HCT116 (cell line): ENCODE results near the gene LGR6. TPM values are rescaled to one million over a fixed set of nuclear protein-coding genes. Genes with fewer than 3 reads are reported as not detected.
A peak's percentile ranks its signal among the peaks of the same experiment; 100 is the strongest.

ENCODE experiments used
- ATAC-seq: fragments of 200-7000 bp; cut with Tn5 transposase; 2 replicates; pipeline ENCODE4 v1.9.1; 2020; ENCODE audit warnings: mild to moderate bottlenecking, moderate library complexity
- BruUV-seq: library from RNA; stranded (reverse); fragments of 400-500 nt; replicated peaks from 2 replicates; lab custom pipeline; 2021; lab: Mats Ljungman, UMichigan
- CTCF ChIA-PET: fragments of 300-600 bp; sonication (Branson Sonifier 250); formaldehyde crosslinking; loops from one replicate; lab custom pipeline; 2021; ENCODE audit warnings: antibody characterized with exemption; lab: Charles Lee
- POLR2A ChIA-PET: fragments of 300-600, 350-600 bp; sonication (Branson Sonifier 250); formaldehyde crosslinking; loops from one replicate; lab custom pipeline; 2021; ENCODE audit warnings: antibody characterized with exemption; lab: Charles Lee
- RAD21 ChIA-PET, 2 experiments: fragments of 300-600 bp; sonication (Branson Sonifier 250); formaldehyde crosslinking; loops; one replicate each; lab custom pipeline; 2023; ENCODE audit warnings: low total read pairs in 2 of 2; ENCODE audit not compliant: uncharacterized antibody in 2 of 2, unreplicated experiment in 2 of 2, low non-redundant PET in 1 of 2; lab: Charles Lee
- DNase-seq: peaks from one replicate; pipeline ENCODE4 v3.0.0-alpha.2; 2010; ENCODE audit warnings: low read depth, low spot score
- H2AFZ ChIP-seq: fragments of 200-600 bp; shearing (Covaris generic), sonication (generic); 2 replicates; pipeline ENCODE4 v1.6.1; 2017; ENCODE audit warnings: low read depth, mixed run types, mixed read lengths, antibody characterized with exemption, low read length; ENCODE audit not compliant: poor library complexity, severe bottlenecking
- H3K27ac ChIP-seq: 2 replicates; pipeline ENCODE4 v1.5.1; 2012; ENCODE audit warnings: low read depth, low read length
- H3K27me3 ChIP-seq: fragments of 200-600 bp; sonication (generic); 2 replicates; pipeline ENCODE4 v1.6.1; 2016; ENCODE audit warnings: mixed run types, low read length, mixed read lengths; ENCODE audit not compliant: insufficient read depth
- H3K36me3 ChIP-seq, 2 experiments: fragments of 200-500 bp in 1 of 2; fragments of 200-600 bp in 1 of 2; sonication (Bioruptor generic) in 1 of 2; sonication (generic) in 1 of 2; 2 replicates each; pipeline versions ENCODE4 v1.5.1 to v1.6.1; 2014 to 2016; ENCODE audit warnings: low read length in 2 of 2, inconsistent platforms in 1 of 2, mixed read lengths in 1 of 2, mixed run types in 1 of 2; ENCODE audit not compliant: insufficient read depth in 2 of 2, control insufficient read depth in 1 of 2
- H3K4me1 ChIP-seq, 2 experiments: fragments of 200-600 bp in 1 of 2; sonication (generic) in 1 of 2; 2 replicates each; pipeline versions ENCODE4 v1.5.1 to v1.6.1; 2012 to 2017; ENCODE audit warnings: low read length in 2 of 2, inconsistent platforms in 1 of 2, mild to moderate bottlenecking in 1 of 2, mixed read lengths in 1 of 2, mixed run types in 1 of 2, moderate library complexity in 1 of 2; ENCODE audit not compliant: insufficient read depth in 2 of 2, control insufficient read depth in 1 of 2
- H3K4me2 ChIP-seq: fragments of 200-600 bp; sonication (generic); 2 replicates; pipeline ENCODE4 v1.6.1; 2017; ENCODE audit warnings: mixed run types, low read length, mixed read lengths
- H3K4me3 ChIP-seq, 2 experiments: fragments of 200-600 bp in 1 of 2; sonication (generic) in 1 of 2; replicated peaks in 1 of 2; 2 replicates each; pipeline ENCODE4 v1.5.1; 2011 to 2016; ENCODE audit warnings: low read length in 2 of 2, control low read depth in 1 of 2, low read depth in 1 of 2, mild to moderate bottlenecking in 1 of 2, mixed read lengths in 1 of 2, mixed run types in 1 of 2
- H3K79me2 ChIP-seq: fragments of 200-600 bp; sonication (generic); 2 replicates; pipeline ENCODE4 v1.6.1; 2017; ENCODE audit warnings: mild to moderate bottlenecking, mixed run types, low read length, moderate library complexity, mixed read lengths; ENCODE audit not compliant: insufficient read depth
- H3K9ac ChIP-seq: fragments of 200-600 bp; sonication (generic); 2 replicates; pipeline ENCODE4 v1.6.1; 2016; ENCODE audit warnings: low read length, mixed read lengths
- H3K9me2 ChIP-seq: fragments of 200-600 bp; sonication (generic), shearing (Covaris generic); 2 replicates; pipeline ENCODE4 v1.6.1; 2017; ENCODE audit warnings: mixed run types, mild to moderate bottlenecking, moderate library complexity; ENCODE audit not compliant: insufficient read depth
- H3K9me3 ChIP-seq, 2 experiments: fragments of 200-500 bp in 1 of 2; fragments of 200-600 bp in 1 of 2; sonication (Bioruptor generic) in 1 of 2; sonication (generic) in 1 of 2; 2 replicates each; pipeline ENCODE4 v1.6.1; 2014 to 2017; ENCODE audit warnings: low read length in 2 of 2, mixed read lengths in 2 of 2, inconsistent platforms in 1 of 2, low read depth in 1 of 2, mild to moderate bottlenecking in 1 of 2, mixed run types in 1 of 2, moderate library complexity in 1 of 2; ENCODE audit not compliant: control insufficient read depth in 1 of 2, insufficient read depth in 1 of 2
- H4K20me1 ChIP-seq: fragments of 200-600 bp; sonication (generic), shearing (Covaris generic); 2 replicates; pipeline ENCODE4 v1.6.1; 2017; ENCODE audit warnings: mixed run types, mild to moderate bottlenecking, moderate library complexity; ENCODE audit not compliant: insufficient read depth
- CBX3 ChIP-seq: IDR thresholded peaks from 2 replicates; pipeline ENCODE4 v1.6.1; 2012; ENCODE audit warnings: low read depth
- CEBPB ChIP-seq: IDR thresholded peaks from 2 replicates; pipeline ENCODE4 v1.6.1; 2012; ENCODE audit warnings: low read depth
- CTCF ChIP-seq, 3 experiments: fragments of 200-600 bp in 1 of 3; sonication (generic) in 1 of 3; IDR thresholded peaks in 2 of 3; conservative IDR thresholded peaks in 1 of 3; 2 replicates each; pipeline ENCODE4 v1.5.1; 2012 to 2017; ENCODE audit warnings: low read depth in 2 of 3, low read length in 2 of 3, antibody characterized with exemption in 1 of 3, borderline replicate concordance in 1 of 3, control low read depth in 1 of 3, mild to moderate bottlenecking in 1 of 3, mixed read lengths in 1 of 3, mixed run types in 1 of 3, moderate library complexity in 1 of 3; ENCODE audit not compliant: insufficient read depth in 1 of 3
- EGR1 ChIP-seq: IDR thresholded peaks from 2 replicates; pipeline ENCODE4 v1.6.1; 2012; ENCODE audit warnings: low read depth
- JUND ChIP-seq: IDR thresholded peaks from 2 replicates; pipeline ENCODE4 v1.6.1; 2012
- MAX ChIP-seq: IDR thresholded peaks from 2 replicates; pipeline ENCODE4 v1.6.1; 2012
- RAD21 ChIP-seq: IDR thresholded peaks from 2 replicates; pipeline ENCODE4 v1.6.1; 2012; ENCODE audit warnings: low read depth, mild to moderate bottlenecking
- SIN3A ChIP-seq: IDR thresholded peaks from 2 replicates; pipeline ENCODE4 v1.6.1; 2012; ENCODE audit warnings: low read depth
- TCF7L2 ChIP-seq: IDR thresholded peaks from 2 replicates; pipeline ENCODE4 v1.7.0; 2011; ENCODE audit warnings: borderline replicate concordance, inconsistent platforms; ENCODE audit not compliant: insufficient read depth, insufficient read length; ENCODE audit errors: extremely low read depth
- YY1 ChIP-seq: IDR thresholded peaks from 2 replicates; pipeline ENCODE4 v1.6.1; 2011; ENCODE audit warnings: low read length, low read depth, moderate library complexity, mild to moderate bottlenecking; ENCODE audit not compliant: insufficient replicate concordance; ENCODE audit errors: extremely low read depth
- ZFX ChIP-seq: fragments of 450-650 bp; IDR thresholded peaks from 2 replicates; pipeline ENCODE4 v1.6.1; 2017
- ZNF274 ChIP-seq: fragments of 200-500 bp; sonication (Bioruptor generic); IDR thresholded peaks from 2 replicates; pipeline ENCODE4 v1.6.1; 2014; ENCODE audit warnings: mild to moderate bottlenecking, low read depth, low read length, inconsistent platforms
- intact Hi-C: fragments of 100-400 bp; cut with micrococcal nuclease; formaldehyde crosslinking; loops from 2 replicates; pipeline ENCODE4 v1.10.0; 2022
- total RNA-seq: library from RNA; stranded (reverse); gene quantifications from one replicate; pipeline ENCODE4 v1.2.1, GENCODE V29; 2021; ENCODE audit not compliant: unreplicated experiment
- TF ChIP-seq, protein P1 (sequence below): IDR thresholded peaks from 2 replicates; pipeline ENCODE4 v1.6.1; 2012

LGR6 gene
- total RNA-seq, 1 experiment from 2014 or later: 0.20 TPM

- peaks cover 10 to 12% of the 10 kb centered on the region in 2 experiments; a peak in 3 of 4 replicates for H3K4me1 ChIP-seq
- no peaks in the 10 kb centered on the region for H3K9me2 ChIP-seq
- BruUV-seq: no TSS peak
- H3K27me3 ChIP-seq: no peaks in the 10 kb centered on the region
- peak within 1 kb of the TSS; percentile 12; the same call in 1 of the 2 replicates for H3K4me2 ChIP-seq
- intact Hi-C loops: no loop called here
- ChIA-PET CTCF (no interaction called here), RAD21 (no interaction called here), POLR2A (no interaction called here)
- no peak within 1 kb of the TSS for H3K27ac ChIP-seq
- no peaks in the 10 kb centered on the region for H3K79me2 ChIP-seq
- H4K20me1 ChIP-seq: no peaks in the 10 kb centered on the region
- ATAC-seq (peak; percentile 58), DNase-seq (no peak)
- H3K9me3 ChIP-seq: no peaks in the 10 kb centered on the region
- no peak within 1 kb of the TSS for H2AFZ ChIP-seq
- no peak within 1 kb of the TSS for H3K9ac ChIP-seq
- peak; percentile 84 for TF ChIP-seq EGR1
- 0 out of 6 replicates have a peak, but pooled peaks of 1 of the 3 experiments have one; percentile 13 for TF ChIP-seq CTCF (IDR thresholded peaks at IDR 0.05 in 2 of 3, conservative IDR thresholded peaks at IDR 0.05 in 1 of 3; ENCODE audit: borderline replicate concordance in 1 of 3, insufficient read depth in 1 of 3, low read depth in 2 of 3, low read length in 2 of 3)
- TF ChIP-seq JUND: no peak
- TF ChIP-seq, all 23 proteins: peak for 2
- Histone ChIP-seq H3K36me3 (no peaks in the 10 kb centered on the region), H3K4me3 (no peak within 1 kb of the TSS)
Observed at GRCh38 chr1:202160377-202160940, 33.1 kb upstream of the LGR6 start, which contains the start of gene PTPN7. TSS of gene PTPN7 (minus strand) at chr1:202160602. CDS start at chr1:202159402, 1,200 bp downstream.

DNA sequence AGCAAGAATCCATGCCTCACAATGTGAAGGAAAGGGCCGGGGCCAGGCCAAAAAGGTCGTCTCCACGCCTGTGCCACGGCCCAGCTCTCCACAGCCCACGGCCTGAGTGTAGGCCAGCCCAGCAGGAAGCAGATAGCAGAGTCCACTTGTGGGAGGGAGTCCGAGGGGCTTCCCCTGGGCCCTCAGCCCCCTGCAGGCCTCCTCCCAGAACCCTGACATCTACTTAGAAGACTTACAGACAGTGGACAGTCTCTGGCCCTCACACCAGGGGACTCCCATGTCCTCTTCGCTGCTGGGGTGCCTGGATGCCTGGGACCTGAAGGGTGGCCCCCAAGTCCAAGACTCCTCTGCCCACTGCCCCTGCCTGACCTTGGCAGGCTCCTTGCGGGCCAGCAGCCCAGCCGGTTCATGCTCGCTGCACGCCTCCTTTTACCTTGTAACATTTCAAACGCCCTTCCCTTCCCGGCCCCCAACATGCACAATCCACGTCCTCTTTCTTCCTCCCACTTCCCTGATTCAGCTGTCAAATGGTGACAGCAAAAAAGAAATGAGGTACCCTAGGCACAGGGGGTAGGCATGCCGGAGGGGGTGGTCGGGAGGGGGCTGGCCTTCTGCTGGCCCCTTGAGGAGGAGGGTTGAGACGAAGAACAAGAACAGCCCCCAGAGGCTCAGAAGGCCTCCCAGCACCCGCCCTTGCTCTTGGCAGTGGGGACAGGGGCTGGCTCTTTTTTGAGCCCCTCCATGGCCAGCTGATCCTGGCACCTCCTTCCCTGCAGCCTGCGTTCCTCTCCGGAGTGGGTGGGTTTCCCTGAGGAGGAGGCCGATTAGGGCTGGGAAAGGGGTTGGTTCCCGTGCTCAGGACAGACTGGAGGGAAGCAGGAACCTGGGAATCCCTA, 32.2 kb upstream of the LGR6 start:
- no peaks in the 10 kb centered on the region for H3K9me3 ChIP-seq
- no peaks in the 10 kb centered on the region for H3K36me3 ChIP-seq
- no peaks in the 10 kb centered on the region for H3K9me2 ChIP-seq
- H3K79me2 ChIP-seq: no peaks in the 10 kb centered on the region
- ChIA-PET RAD21 (no interaction called here), CTCF (no interaction called here), POLR2A (no interaction called here)
- H3K4me1 ChIP-seq: peaks cover 10% of the 10 kb centered on the region in 2 experiments; a peak in 3 of 4 replicates
- no peak overlapping the region for H2AFZ ChIP-seq
- no peaks in the 10 kb centered on the region for H3K27me3 ChIP-seq
- no peak overlapping the region for H3K9ac ChIP-seq
- H3K4me3 ChIP-seq: no peak overlapping the region
- H3K4me2 ChIP-seq: no peak overlapping the region
- no peak for DNase-seq
- no peaks in the 10 kb centered on the region for H4K20me1 ChIP-seq
- no peak for ATAC-seq
- no TSS peak for BruUV-seq
- TF ChIP-seq JUND (no peak), SIN3A (no peak), MAX (no peak), CBX3 (no peak), CEBPB (no peak), RAD21 (no peak), ZFX (no peak), YY1 (no peak), TCF7L2 (no peak), ZNF274 (no peak)
- TF ChIP-seq, protein P1, sequence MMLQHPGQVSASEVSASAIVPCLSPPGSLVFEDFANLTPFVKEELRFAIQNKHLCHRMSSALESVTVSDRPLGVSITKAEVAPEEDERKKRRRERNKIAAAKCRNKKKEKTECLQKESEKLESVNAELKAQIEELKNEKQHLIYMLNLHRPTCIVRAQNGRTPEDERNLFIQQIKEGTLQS: no peak
- intact Hi-C loops: no loop called here
- no peak overlapping the region for H3K27ac ChIP-seq
